DMS114 treated with DMSO at 0.1 percent for 48 hours (cell line): ENCODE results near the gene C5orf24.
"Not testable (repeated sequence)": the region's sequence is repeated elsewhere in the genome, so short reads cannot be mapped to it uniquely, and the experiment has no call there.

Experiments
- DNase-seq: peaks from one replicate; lab custom pipeline; 2025; ENCODE audit not compliant: unreplicated experiment; lab: John Stamatoyannopoulos, UW

The C5orf24 gene

GRCh38 chr5:134845852-134846640 lies at the start of gene C5orf24:
C5orf24 (plus strand) TSS chr5:134845968; CDS start chr5:134854901, 8,933 bp downstream.
- peak; percentile 90 for DNase-seq

- DNase-seq, result no peak
Measured at GRCh38 chr5:134798468-134798867, 47.3 kb upstream of the C5orf24 start.

- DNase-seq, result no peak
Measured at GRCh38 chr5:134803821-134804220, 41.9 kb upstream of the C5orf24 start.

- DNase-seq, result no peak
Measured at GRCh38 chr5:134813407-134813806, 32.4 kb upstream of the C5orf24 start.

GRCh38 chr5:134813827-134814226 lies 31.9 kb upstream of the C5orf24 start:
- no peak for DNase-seq

- no peak for DNase-seq
Measured at GRCh38 chr5:134817006-134817405, 28.8 kb upstream of the C5orf24 start.

- no peak for DNase-seq
Measured at GRCh38 chr5:134818776-134819175, 27.0 kb upstream of the C5orf24 start.

GRCh38 chr5:134819407-134819963 lies 26.3 kb upstream of the C5orf24 start:
- no peak for DNase-seq

GRCh38 chr5:134821841-134822240 lies 23.9 kb upstream of the C5orf24 start:
- DNase-seq, result no peak

- no peak for DNase-seq
Measured at GRCh38 chr5:134824681-134825080, 21.1 kb upstream of the C5orf24 start.

GRCh38 chr5:134825212-134825611 lies 20.6 kb upstream of the C5orf24 start:
- no peak for DNase-seq

- no peak for DNase-seq
Measured at GRCh38 chr5:134833340-134834032, 12.3 kb upstream of the C5orf24 start.

GRCh38 chr5:134835623-134836022 lies 10.1 kb upstream of the C5orf24 start:
- no peak for DNase-seq

GRCh38 chr5:134837530-134838181 lies 8.1 kb upstream of the C5orf24 start:
- DNase-seq, result no peak

- not testable (repeated sequence) for DNase-seq
Measured at GRCh38 chr5:134838361-134838760, 7.4 kb upstream of the C5orf24 start.

- no peak for DNase-seq
Measured at GRCh38 chr5:134840811-134841210, 5.0 kb upstream of the C5orf24 start.

GRCh38 chr5:134844252-134844651 lies 1.5 kb upstream of the C5orf24 start:
- DNase-seq, result no peak

GRCh38 chr5:134845335-134845851 lies 375 bp upstream of the C5orf24 start:
- no peak for DNase-seq

- DNase-seq, result no peak
Measured at GRCh38 chr5:134846641-134846960, 833 bp downstream of the C5orf24 start.

- DNase-seq, result not testable (repeated sequence)
Measured at GRCh38 chr5:134849434-134849933, 3.7 kb downstream of the C5orf24 start.

GRCh38 chr5:134851307-134851923 lies 5.6 kb downstream of the C5orf24 start:
- peak; percentile 45 for DNase-seq
